GM12864 (cell line): Measurements from ENCODE around the gene MFSD12.

Experiments used
- DNase-seq: peaks from one replicate; pipeline ENCODE4 v3.0.0-alpha.2; 2011; ENCODE audit warnings: low read depth
- H3K4me3 ChIP-seq: 2 replicates; pipeline ENCODE4 v1.5.1; 2011; ENCODE audit warnings: mild to moderate bottlenecking, low read depth, low read length, control low read depth
- CTCF ChIP-seq: IDR thresholded peaks from 2 replicates; pipeline ENCODE4 v1.5.1; 2011; ENCODE audit warnings: low read depth, mild to moderate bottlenecking, moderate library complexity, low read length, control low read depth, inconsistent platforms; ENCODE audit errors: missing control alignments

Gene MFSD12

GRCh38 chr19:3535981-3536380 is 21.4 kb downstream of the MFSD12 start:
- DNase-seq = no peak
- no peak for TF ChIP-seq CTCF
- no peak overlapping the region for H3K4me3 ChIP-seq

- TF ChIP-seq CTCF = no peak
- DNase-seq = no peak
- no peak overlapping the region for H3K4me3 ChIP-seq
Observed at GRCh38 chr19:3535563-3535965, 21.8 kb downstream of the MFSD12 start.

- DNase-seq = no peak
- no peak for TF ChIP-seq CTCF
- no peak overlapping the region for H3K4me3 ChIP-seq
Observed at GRCh38 chr19:3535235-3535535, 22.2 kb downstream of the MFSD12 start.

- no peak overlapping the region for H3K4me3 ChIP-seq
- no peak for TF ChIP-seq CTCF
- DNase-seq = no peak
Observed at GRCh38 chr19:3534375-3535234, 22.8 kb downstream of the MFSD12 start.

GRCh38 chr19:3533563-3534216 is 23.7 kb downstream of the MFSD12 start:
- TF ChIP-seq CTCF = no peak
- no peak overlapping the region for H3K4me3 ChIP-seq
- DNase-seq = no peak

- H3K4me3 ChIP-seq = no peak overlapping the region
- no peak for DNase-seq
- TF ChIP-seq CTCF = no peak
Observed at GRCh38 chr19:3533033-3533432, 24.4 kb downstream of the MFSD12 start.
